Measurements from ENCODE around the gene FGB. TPM values are rescaled to one million over a fixed set of nuclear protein-coding genes. Genes with fewer than 3 reads are reported as not detected.

Gene FGB
- total RNA-seq, 1 donor from 2014 or later, result not detected

DNA sequence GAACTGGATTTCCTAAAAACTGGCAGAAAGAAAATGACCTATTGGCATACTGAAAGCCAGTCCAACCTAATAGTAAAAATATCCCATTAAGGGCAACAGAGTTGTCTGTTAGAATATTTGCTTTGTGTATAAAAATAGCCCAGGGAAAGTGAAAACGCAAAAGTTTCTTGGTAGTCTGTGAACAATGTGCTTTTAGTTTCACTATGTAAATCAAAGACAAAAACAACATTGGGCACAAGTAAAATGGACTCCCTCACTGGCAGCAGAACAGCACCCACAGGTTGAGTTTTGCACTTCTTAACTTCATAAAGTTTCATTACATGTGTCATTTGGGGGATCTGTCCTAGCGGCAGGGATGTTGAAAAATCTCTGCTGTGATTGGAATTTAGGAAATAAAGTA lies 53.9 kb downstream of the FGB start:
- ATAC-seq (ENCODE audit: low read depth) (no peak), DNase-seq (no peak)
- H3K4me1 Mint-ChIP-seq, result peaks cover 15% of the 10 kb centered on the region
- ChIA-PET CTCF (interaction anchor here (1.5 kb wide), 1 partner anchor 57 kb away, joined by 6 read pairs; no protein-coding TSS in a partner anchor), POLR2A (no interaction called here)
- TF ChIP-seq, protein P1, sequence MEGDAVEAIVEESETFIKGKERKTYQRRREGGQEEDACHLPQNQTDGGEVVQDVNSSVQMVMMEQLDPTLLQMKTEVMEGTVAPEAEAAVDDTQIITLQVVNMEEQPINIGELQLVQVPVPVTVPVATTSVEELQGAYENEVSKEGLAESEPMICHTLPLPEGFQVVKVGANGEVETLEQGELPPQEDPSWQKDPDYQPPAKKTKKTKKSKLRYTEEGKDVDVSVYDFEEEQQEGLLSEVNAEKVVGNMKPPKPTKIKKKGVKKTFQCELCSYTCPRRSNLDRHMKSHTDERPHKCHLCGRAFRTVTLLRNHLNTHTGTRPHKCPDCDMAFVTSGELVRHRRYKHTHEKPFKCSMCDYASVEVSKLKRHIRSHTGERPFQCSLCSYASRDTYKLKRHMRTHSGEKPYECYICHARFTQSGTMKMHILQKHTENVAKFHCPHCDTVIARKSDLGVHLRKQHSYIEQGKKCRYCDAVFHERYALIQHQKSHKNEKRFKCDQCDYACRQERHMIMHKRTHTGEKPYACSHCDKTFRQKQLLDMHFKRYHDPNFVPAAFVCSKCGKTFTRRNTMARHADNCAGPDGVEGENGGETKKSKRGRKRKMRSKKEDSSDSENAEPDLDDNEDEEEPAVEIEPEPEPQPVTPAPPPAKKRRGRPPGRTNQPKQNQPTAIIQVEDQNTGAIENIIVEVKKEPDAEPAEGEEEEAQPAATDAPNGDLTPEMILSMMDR (IDR thresholded peaks at IDR 0.05), result no peak
- H3K27me3 Mint-ChIP-seq, result peaks cover 9% of the 10 kb centered on the region
- no peaks in the 10 kb centered on the region for H3K9me3 Mint-ChIP-seq
- intact Hi-C loops (cut with micrococcal nuclease), result loop anchor here (10.0 kb wide), 1 partner anchor 1272 kb away; the partner anchor contains the start of gene MND1
- no peaks in the 10 kb centered on the region for H3K36me3 Mint-ChIP-seq (ENCODE audit: low read depth)
- no peak overlapping the region for H3K27ac Mint-ChIP-seq
- H3K4me3 Mint-ChIP-seq, result no peak overlapping the region

DNA sequence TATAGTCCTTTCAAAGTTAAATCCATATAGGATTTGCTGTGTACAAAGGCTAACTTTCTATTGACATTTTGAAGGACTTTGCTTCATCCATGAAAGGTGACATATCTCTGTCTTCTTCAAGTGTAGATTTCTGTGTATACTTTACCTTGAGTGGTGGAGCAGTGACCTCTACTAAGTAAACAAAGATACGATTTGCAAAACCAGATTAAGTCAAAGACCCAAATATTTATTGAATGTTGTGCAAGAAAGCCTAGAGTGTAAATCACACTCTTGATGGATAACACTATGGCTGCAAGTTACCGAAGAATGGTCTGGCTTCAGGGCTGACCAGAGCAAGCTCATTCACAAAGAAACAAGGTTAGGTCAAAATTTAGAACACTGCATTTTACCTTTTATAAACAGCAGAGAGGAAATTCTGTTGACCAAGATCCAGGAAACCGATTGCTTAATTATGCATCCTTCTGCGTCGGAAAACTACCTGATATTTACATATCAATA lies 55.1 kb downstream of the FGB start:
- H3K27ac Mint-ChIP-seq, result no peak overlapping the region
- TF ChIP-seq, protein P1 (IDR thresholded peaks at IDR 0.05), result no peak
- intact Hi-C loops (cut with micrococcal nuclease), result loop anchor here (1.0 to 10.0 kb wide), 3 partner anchors 66 to 1273 kb away; partner anchors contain the start of gene MND1
- peaks cover 15% of the 10 kb centered on the region for H3K4me1 Mint-ChIP-seq
- no peaks in the 10 kb centered on the region for H3K36me3 Mint-ChIP-seq (ENCODE audit: low read depth)
- DNase-seq (no peak), ATAC-seq (ENCODE audit: low read depth) (no peak)
- H3K9me3 Mint-ChIP-seq, result no peaks in the 10 kb centered on the region
- ChIA-PET CTCF (interaction anchor here (1.1 to 9.6 kb wide), 6 partner anchors 9 to 67 kb away, joined by 3 to 124 read pairs (median 8); partner anchors contain the start of gene PLRG1), POLR2A (no interaction called here)
- peaks cover 4% of the 10 kb centered on the region for H3K27me3 Mint-ChIP-seq
- H3K4me3 Mint-ChIP-seq, result no peak overlapping the region

DNA sequence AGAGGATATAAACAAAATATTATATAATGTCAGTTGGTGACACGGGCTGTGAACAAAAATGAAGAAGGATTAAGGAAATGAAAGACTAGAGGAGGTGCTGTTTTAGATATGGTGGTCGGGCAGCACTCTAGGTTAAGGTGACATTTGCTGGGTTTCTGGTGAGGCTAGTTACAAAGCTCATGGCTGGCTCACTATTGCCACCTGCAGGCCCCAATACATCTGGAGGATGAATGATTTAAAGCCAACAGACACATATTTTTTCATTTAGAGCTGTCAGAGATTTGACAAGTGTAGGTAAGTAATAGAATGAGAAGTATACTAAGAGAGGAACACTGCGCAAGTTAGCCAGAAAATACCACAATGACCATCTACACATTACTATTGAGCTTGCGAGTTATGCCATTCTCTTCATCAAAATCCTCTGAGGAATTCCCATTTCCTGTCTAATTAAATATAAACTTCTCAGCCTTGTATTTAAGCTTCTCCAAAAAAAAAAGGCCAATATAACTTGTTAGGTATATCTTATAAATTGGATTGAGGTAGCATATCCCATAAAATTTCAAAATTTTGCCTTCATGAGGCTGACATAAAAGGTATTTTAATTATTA lies 56.0 kb downstream of the FGB start:
- intact Hi-C loops (cut with micrococcal nuclease), result loop anchor here (1.0 to 10.0 kb wide), 3 partner anchors 67 to 1274 kb away; partner anchors contain the start of gene MND1
- DNase-seq (peak; percentile 19), ATAC-seq (ENCODE audit: low read depth) (peak; percentile 80)
- Mint-ChIP-seq H3K4me1 (peaks cover 15% of the 10 kb centered on the region), H3K36me3 (ENCODE audit: low read depth) (no peaks in the 10 kb centered on the region), H3K9me3 (no peaks in the 10 kb centered on the region), H3K27me3 (peaks cover 2% of the 10 kb centered on the region), H3K4me3 (no peak overlapping the region), H3K27ac (no peak overlapping the region)
- CTCF ChIA-PET, result interaction anchor here (0.6 to 9.6 kb wide), 12 partner anchors 8 to 288 kb away, joined by 3 to 124 read pairs (median 5); partner anchors contain the start of gene PLRG1
- TF ChIP-seq, protein P1 (IDR thresholded peaks at IDR 0.05), result no peak
- POLR2A ChIA-PET, result interaction anchor here (2.3 kb wide), 1 partner anchor 69 kb away, joined by 10 read pairs; the partner anchor contains the start of gene PLRG1

DNA sequence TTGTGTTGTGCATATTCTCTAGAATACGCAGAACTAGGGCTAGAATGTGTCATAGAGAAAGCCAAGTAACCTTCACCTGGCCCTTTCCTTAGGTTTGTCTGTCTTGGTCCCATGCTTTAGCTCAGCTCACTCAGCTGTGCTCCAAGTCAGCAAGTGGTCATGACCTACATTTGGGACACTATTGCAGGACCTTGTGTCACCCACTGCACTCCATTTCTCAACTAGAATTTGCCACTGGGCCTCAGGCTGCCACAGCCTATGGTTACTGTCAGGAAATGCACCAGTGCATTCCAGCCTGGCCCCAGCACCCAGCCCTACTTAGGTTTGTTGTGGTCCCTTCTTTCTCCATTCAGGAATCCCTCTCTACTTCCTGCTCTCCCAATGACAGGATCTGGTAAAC lies 57.3 kb downstream of the FGB start:
- Mint-ChIP-seq H3K4me1 (peaks cover 15% of the 10 kb centered on the region), H3K9me3 (no peaks in the 10 kb centered on the region), H3K27me3 (peaks cover 2% of the 10 kb centered on the region), H3K27ac (no peak overlapping the region), H3K4me3 (no peak overlapping the region), H3K36me3 (ENCODE audit: low read depth) (no peaks in the 10 kb centered on the region)
- ChIA-PET CTCF (interaction anchor here (1.5 to 9.6 kb wide), 3 partner anchors 14 to 69 kb away, joined by 5 to 124 read pairs (median 8); partner anchors contain the start of gene PLRG1), POLR2A (interaction anchor here (2.3 kb wide), 1 partner anchor 70 kb away, joined by 10 read pairs; the partner anchor contains the start of gene PLRG1)
- intact Hi-C loops (cut with micrococcal nuclease), result no loop called here
- DNase-seq, result no peak
- no peak for ATAC-seq (ENCODE audit: low read depth)
- TF ChIP-seq, protein P1 (IDR thresholded peaks at IDR 0.05), result no peak

Other genes with a start within 250 kb of the FGB start
- gene DCHS2, start 71.2 kb upstream of the FGB start, total RNA-seq, result 0.02 and 0.13 TPM in 2 replicates
- 99.3 and 110 TPM in 2 replicates for gene PLRG1, start 12.6 kb upstream of the FGB start, total RNA-seq
- gene FGA, start 27.7 kb downstream of the FGB start, total RNA-seq, result not detected in 2 replicates
- gene FGG, start 49.6 kb downstream of the FGB start, total RNA-seq, result not detected in 2 replicates
- gene LRAT, start 181.0 kb downstream of the FGB start, total RNA-seq, result not detected in 2 replicates
- gene RBM46, start 218.3 kb downstream of the FGB start, total RNA-seq, result not detected in 2 replicates